Measurements from ENCODE around the gene TIRAP. TPM values are rescaled to one million over a fixed set of nuclear protein-coding genes. Genes with fewer than 3 reads are reported as not detected.

Gene TIRAP
- total RNA-seq, 1 donor from 2014 or later, result 11.7 TPM

DNA sequence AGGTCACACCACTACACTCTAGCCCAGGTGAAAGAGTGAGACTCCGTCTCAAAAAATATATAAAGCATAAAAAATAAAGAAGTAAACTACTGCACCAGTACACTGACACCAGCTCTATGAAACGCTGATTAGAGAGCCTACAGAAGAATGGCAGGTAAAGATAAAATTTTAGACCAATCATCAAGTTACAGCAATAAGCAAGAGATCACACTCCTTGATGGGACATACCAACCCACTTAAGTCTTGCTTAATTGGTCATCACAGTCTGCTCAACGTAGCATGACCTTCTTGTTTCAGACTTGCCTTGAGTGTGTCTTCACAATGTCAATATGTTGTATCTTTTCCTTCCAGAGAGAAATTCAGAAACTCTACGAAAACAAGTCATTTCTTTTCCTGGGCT is 26.7 kb upstream of the TIRAP start:
- TF ChIP-seq, protein P1, sequence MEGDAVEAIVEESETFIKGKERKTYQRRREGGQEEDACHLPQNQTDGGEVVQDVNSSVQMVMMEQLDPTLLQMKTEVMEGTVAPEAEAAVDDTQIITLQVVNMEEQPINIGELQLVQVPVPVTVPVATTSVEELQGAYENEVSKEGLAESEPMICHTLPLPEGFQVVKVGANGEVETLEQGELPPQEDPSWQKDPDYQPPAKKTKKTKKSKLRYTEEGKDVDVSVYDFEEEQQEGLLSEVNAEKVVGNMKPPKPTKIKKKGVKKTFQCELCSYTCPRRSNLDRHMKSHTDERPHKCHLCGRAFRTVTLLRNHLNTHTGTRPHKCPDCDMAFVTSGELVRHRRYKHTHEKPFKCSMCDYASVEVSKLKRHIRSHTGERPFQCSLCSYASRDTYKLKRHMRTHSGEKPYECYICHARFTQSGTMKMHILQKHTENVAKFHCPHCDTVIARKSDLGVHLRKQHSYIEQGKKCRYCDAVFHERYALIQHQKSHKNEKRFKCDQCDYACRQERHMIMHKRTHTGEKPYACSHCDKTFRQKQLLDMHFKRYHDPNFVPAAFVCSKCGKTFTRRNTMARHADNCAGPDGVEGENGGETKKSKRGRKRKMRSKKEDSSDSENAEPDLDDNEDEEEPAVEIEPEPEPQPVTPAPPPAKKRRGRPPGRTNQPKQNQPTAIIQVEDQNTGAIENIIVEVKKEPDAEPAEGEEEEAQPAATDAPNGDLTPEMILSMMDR (IDR thresholded peaks at IDR 0.05; ENCODE audit: insufficient read depth, low read length, poor library complexity, severe bottlenecking), result no peak
- Histone ChIP-seq H3K36me3 (ENCODE audit: control insufficient read depth, insufficient read depth, low read length) (no peaks in the 10 kb centered on the region), H3K4me3 (ENCODE audit: low read depth, low read length) (no peak overlapping the region)

DNA sequence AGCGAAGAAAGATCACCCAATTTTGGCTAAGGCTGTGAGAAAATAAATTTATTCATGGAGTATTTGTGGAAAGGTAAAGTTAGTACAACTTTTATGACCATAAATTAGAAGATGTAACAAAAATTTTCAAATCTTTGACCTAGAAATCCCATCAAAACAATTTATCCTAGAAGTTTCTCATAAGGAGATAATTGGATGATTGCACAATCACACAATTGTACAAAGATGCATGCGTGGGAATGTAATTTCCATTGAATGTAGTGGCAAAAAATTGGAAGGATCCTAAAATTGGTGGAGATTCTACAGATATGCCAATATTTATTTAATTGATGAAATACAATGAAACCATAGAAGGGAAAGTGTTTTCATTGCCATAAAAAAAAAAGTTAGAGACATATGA is 25.7 kb upstream of the TIRAP start:
- Histone ChIP-seq H3K27me3 (ENCODE audit: control insufficient read depth, insufficient read depth, low read length) (no peaks in the 10 kb centered on the region), H3K36me3 (ENCODE audit: control insufficient read depth, insufficient read depth, low read length) (no peaks in the 10 kb centered on the region), H3K4me3 (ENCODE audit: low read depth, low read length) (no peak overlapping the region)
- TF ChIP-seq, protein P1 (IDR thresholded peaks at IDR 0.05; ENCODE audit: insufficient read depth, low read length, poor library complexity, severe bottlenecking), result no peak
- no peak for DNase-seq (ENCODE audit: low read depth)

More for the DNA sequence above, 26.7 kb upstream of the TIRAP start:
- no peaks in the 10 kb centered on the region for H3K27me3 ChIP-seq (ENCODE audit: control insufficient read depth, insufficient read depth, low read length)
- no peak for DNase-seq (ENCODE audit: low read depth)

DNA sequence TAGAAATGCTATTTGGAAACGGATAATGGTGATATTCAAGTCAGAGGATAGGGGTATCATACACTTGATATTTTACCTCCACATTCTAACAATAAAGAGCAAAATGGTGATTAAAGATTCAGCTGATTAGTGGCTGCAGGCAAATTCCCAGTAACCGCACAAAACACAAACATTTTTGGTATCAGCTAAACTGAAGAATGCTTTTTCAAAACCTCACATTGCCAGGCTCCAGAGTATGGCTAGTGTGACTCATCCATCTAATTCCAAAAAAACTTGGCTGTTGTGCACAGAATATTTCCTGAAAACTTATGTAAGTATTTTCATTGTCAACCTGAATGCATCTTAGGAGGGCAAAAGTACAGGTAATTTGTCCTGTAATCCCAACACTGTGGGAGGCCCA is 25.1 kb upstream of the TIRAP start:
- H3K36me3 ChIP-seq (ENCODE audit: control insufficient read depth, insufficient read depth, low read length), result no peaks in the 10 kb centered on the region
- no peak for DNase-seq (ENCODE audit: low read depth)

DNA sequence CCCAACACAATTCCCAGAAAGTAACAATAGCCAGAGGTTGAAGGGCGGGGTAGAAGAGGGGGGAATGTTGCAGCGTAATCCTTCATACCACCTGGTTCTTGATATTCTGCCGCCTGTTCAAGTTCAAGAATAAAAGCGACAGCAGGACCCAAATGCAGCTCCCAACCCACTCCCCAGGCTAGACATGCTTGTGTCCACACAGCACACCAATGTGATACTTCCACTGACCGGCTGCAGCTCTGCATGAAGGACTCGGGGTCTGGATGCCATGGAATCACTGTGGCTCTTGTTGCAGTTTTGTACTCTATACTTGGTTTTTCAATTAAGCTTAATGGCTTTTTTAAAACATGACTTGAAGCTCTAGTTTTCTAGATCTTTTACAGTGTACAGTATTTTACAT is 20.7 kb upstream of the TIRAP start:
- Histone ChIP-seq H3K27me3 (ENCODE audit: control insufficient read depth, insufficient read depth, low read length) (no peaks in the 10 kb centered on the region), H3K36me3 (ENCODE audit: control insufficient read depth, insufficient read depth, low read length) (peaks cover 11% of the 10 kb centered on the region), H3K4me3 (ENCODE audit: low read depth, low read length) (no peak overlapping the region)
- DNase-seq (ENCODE audit: low read depth), result no peak
- TF ChIP-seq, protein P1 (IDR thresholded peaks at IDR 0.05; ENCODE audit: insufficient read depth, low read length, poor library complexity, severe bottlenecking), result no peak

More for the DNA sequence above, 25.1 kb upstream of the TIRAP start:
- TF ChIP-seq, protein P1 (IDR thresholded peaks at IDR 0.05; ENCODE audit: insufficient read depth, low read length, poor library complexity, severe bottlenecking), result no peak
- H3K4me3 ChIP-seq (ENCODE audit: low read depth, low read length), result no peak overlapping the region
- H3K27me3 ChIP-seq (ENCODE audit: control insufficient read depth, insufficient read depth, low read length), result no peaks in the 10 kb centered on the region

DNA sequence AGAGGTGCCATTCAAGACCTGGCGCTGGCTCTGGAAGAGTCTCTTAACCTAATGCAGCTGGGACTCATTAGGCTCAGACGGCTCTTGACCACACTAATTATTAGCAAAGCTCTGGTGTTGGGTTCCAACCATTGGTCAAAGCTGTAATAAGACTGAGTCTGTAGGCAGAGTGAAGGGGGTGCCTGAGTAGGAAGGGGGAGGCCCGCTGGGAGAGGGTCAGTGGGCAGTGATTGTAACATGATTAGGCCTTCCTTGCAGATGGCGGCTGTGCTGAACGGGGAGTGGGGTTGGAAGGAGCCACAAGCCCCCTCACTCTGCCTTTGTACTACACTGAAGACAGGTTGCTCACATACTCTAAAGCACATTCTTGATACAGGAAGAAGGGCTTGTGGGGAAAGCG is 19.4 kb upstream of the TIRAP start:
- Histone ChIP-seq H3K36me3 (ENCODE audit: control insufficient read depth, insufficient read depth, low read length) (peaks cover 11% of the 10 kb centered on the region), H3K4me3 (ENCODE audit: low read depth, low read length) (no peak overlapping the region), H3K27me3 (ENCODE audit: control insufficient read depth, insufficient read depth, low read length) (no peaks in the 10 kb centered on the region)
- DNase-seq (ENCODE audit: low read depth), result no peak
- TF ChIP-seq, protein P1 (IDR thresholded peaks at IDR 0.05; ENCODE audit: insufficient read depth, low read length, poor library complexity, severe bottlenecking), result no peak

DNA sequence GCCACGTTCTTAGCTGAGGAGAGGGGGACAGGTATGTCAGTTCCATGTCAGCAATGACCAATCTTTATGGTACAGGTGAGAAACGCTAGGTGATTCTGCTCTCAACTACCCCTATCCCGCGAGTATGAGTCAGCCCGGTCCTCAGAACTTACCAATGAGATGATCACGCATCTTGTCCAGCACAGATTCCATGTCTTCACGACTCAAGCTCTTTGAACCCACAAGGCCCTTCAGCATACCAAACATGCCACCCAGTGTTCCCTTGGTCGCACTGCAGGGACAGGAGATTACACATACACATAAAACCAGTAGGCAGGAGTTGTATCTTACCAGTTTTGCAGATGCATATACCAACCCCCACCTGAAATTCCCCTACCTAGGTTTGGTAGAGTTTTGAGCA is 17.1 kb upstream of the TIRAP start:
- H3K4me3 ChIP-seq (ENCODE audit: low read depth, low read length), result no peak overlapping the region
- H3K36me3 ChIP-seq (ENCODE audit: control insufficient read depth, insufficient read depth, low read length), result peaks cover 11% of the 10 kb centered on the region
- TF ChIP-seq, protein P1 (IDR thresholded peaks at IDR 0.05; ENCODE audit: insufficient read depth, low read length, poor library complexity, severe bottlenecking), result no peak
- no peaks in the 10 kb centered on the region for H3K27me3 ChIP-seq (ENCODE audit: control insufficient read depth, insufficient read depth, low read length)
- DNase-seq (ENCODE audit: low read depth), result no peak

Data from kidney epithelial cell (primary cell).